H7 (cell line): ENCODE measurements around the gene EHD1. TPM values are rescaled to one million over a fixed set of nuclear protein-coding genes. Genes with fewer than 3 reads are reported as not detected.
A peak's percentile ranks its signal among the peaks of the same experiment; 100 is the strongest.

Experiments used
- DNase-seq: peaks from one replicate; pipeline ENCODE4 v3.0.0; 2012
- H3K27me3 ChIP-seq: 2 replicates; pipeline ENCODE4 v1.6.0; 2011; ENCODE audit warnings: mild to moderate bottlenecking, low read length; ENCODE audit not compliant: control insufficient read depth, insufficient read depth
- H3K36me3 ChIP-seq: replicated peaks from 2 replicates; pipeline ENCODE4 v1.5.1; 2011; ENCODE audit warnings: low read length; ENCODE audit not compliant: control insufficient read depth, insufficient read depth
- H3K4me3 ChIP-seq: 2 replicates; pipeline ENCODE4 v1.5.1; 2011; ENCODE audit warnings: low read depth, mild to moderate bottlenecking, control low read depth, low read length, moderate library complexity; ENCODE audit not compliant: insufficient read depth
- total RNA-seq: library from RNA; depleted of rRNA; stranded (reverse); fragments of >200 nt; shearing (Covaris generic); gene quantifications from 2 replicates; pipeline ENCODE4 v1.2.3, GENCODE V29; 2014

The EHD1 gene
- total RNA-seq, 1 experiment from 2014 or later = 30.2 TPM

DNA sequence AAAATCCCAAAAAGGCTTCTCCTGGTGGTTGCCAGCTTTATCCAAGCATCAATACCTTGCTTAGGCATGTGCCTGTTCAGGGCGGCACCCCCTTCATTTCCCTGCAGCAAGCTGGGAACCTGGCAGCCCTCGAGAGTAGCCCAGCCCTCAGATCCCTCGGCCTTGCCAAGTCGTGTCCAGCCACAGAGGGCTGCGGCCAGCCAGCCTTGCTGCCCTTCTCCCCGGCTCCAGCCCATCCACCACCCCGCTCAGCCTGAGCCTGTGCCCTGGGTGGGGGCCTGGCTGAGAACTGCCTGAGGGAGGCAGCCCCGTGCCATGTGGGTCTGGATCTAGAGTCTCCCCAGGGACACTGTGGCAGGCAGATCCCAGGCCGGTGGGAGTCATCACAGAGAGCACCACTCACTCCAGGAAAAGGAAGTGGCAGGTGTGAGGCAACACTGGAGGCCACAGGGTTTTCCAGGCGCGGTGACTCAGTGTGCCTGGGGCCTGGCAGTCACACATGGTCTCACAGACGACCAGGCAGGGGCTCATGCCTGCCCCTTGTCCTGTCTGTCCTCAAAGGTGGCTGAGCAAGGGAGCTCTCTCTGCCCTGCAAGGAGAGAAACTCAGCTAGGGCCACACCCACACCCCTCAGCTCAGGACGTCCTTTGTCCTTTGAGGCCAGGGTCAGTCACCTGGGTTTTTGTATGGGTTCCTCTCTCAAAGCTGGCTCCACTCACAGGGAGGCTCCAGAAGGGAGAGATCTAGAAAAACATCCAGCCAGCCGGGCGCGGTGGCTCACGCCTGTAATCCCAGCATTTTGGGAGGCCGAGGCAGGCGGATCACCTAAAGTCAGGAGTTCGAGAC, 21.8 kb downstream of the EHD1 start:
- H3K27me3 ChIP-seq = no peaks in the 10 kb centered on the region
- H3K36me3 ChIP-seq = no peaks in the 10 kb centered on the region; the same call in none of the 2 replicates
- no peak for DNase-seq
- no peak overlapping the region for H3K4me3 ChIP-seq

DNA sequence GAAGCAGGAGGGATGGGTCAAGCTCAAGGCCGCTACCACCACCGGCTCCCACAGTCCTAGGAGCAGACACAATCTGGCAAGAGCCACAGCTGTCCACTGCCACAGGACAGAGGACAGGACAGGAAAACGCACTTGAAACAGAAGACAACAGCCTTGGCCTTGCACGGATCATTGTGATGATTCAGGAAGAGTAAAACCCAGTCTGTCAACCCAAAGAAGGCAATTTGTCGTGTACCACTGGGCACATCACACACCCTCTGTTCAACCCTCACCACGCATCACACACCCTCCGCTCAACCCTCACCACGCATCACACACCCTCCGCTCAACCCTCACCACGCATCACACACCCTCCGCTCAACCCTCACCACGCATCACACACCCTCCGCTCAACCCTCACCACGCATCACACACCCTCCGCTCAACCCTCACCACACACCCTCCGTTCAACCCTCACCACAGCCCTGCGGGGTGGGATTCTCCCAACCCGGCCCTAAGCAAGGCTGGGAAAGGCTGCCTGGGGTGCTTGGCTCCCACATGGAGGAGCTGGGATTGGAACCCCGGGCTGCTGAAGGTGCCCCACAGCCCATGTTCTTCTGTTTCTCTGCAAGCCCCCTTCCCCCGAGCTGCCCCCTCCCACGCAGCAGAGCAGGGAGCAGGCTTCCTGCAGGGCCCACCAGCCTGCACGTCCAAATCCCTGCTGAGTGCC, 22.7 kb downstream of the EHD1 start:
- no peak for DNase-seq
- Histone ChIP-seq H3K27me3 (no peaks in the 10 kb centered on the region), H3K4me3 (no peak overlapping the region), H3K36me3 (no peaks in the 10 kb centered on the region; the same call in none of the 2 replicates)

DNA sequence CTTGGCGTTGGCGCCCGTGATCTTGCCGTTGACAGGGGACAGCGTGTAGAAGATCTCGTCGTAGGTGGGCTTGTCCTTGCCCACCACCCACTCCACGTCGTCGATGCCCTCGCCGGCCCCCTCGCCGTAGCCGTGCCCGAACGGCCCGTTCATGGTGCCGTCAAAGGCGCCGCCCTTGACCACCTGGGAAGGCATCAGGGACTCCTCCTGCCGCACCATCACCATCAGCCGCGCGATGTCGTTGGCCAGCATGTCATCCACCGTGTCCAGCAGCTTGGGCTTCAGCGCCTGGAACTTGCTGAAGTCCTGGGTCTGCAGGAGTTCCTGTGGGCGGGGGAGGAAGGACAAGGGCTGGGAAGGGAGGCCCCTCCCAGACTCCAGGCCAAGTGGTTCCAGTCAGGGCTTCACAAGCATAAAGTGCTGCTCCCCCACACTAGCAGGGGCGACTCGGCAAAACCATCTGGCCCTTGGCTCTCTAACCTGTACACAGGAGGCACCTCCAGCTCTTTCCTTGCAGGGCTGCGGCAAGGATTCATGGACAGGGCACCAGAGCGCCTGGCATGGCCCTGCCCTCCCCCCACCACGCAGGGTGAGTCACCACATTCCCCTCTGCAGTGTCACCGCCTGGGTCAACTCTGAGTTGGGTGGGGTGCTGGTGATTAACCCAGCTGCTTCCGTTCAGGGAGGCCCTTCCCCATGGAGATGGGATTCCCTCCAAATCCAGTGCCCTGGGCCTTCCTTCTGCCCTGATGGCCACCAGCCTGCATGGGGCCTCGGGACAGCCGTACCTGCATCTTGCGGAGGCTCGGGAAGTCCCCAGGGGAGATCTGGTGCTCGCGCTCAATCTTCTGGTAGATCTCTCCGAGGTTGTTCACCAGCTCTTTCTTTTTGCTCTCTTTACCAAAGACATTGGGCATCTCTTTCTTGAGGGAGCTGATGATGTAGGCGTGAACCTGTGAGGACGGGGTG, 23.6 kb downstream of the EHD1 start:
- H3K4me3 ChIP-seq = no peak overlapping the region
- no peaks in the 10 kb centered on the region for H3K27me3 ChIP-seq
- H3K36me3 ChIP-seq = no peaks in the 10 kb centered on the region; the same call in none of the 2 replicates
- DNase-seq = no peak

DNA sequence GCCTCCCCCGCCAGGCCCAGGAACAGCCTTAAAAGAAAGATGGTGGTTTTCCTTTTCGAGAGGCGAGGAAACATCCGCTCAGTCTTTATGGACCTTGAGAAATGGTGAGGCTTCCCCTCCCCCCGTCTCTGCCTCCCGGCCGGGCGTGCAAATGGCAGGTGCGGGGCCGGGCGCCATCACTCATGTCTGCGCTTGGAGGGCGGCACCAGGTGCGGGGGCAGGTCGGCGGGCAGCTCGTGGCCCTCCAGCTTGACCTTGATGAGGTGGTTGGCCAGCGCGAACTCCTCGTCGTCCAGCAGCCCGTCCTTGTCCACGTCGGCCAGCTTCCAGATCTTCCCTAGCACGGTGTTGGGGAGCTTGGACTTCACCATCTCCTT, 24.3 kb downstream of the EHD1 start:
- Histone ChIP-seq H3K4me3 (no peak overlapping the region), H3K36me3 (no peaks in the 10 kb centered on the region; the same call in 1 of the 2 replicates), H3K27me3 (no peaks in the 10 kb centered on the region)
- DNase-seq = no peak

DNA sequence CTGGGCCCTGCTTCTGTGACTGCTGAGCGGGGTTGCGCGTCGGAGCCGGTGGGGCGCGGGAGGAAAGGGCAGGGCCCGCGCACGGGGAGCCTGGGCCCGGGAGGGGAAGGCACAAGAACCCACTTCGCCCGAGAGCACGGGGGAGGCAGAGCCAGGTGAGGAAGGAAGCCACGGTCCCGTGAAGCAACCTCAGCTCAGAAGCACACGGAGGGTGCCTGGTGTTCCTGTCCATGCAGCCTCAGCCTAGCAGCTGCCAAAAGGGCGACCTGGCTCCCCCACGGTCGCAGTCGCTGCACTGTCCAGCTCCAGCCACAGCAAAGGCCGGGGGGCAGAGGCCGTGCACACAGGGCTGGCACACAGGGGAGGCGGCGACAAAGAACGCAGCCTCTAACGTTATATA, 24.7 kb downstream of the EHD1 start:
- H3K27me3 ChIP-seq = no peaks in the 10 kb centered on the region
- no peak for DNase-seq
- no peak overlapping the region for H3K4me3 ChIP-seq
- H3K36me3 ChIP-seq = no peaks in the 10 kb centered on the region; the same call in 1 of the 2 replicates

DNA sequence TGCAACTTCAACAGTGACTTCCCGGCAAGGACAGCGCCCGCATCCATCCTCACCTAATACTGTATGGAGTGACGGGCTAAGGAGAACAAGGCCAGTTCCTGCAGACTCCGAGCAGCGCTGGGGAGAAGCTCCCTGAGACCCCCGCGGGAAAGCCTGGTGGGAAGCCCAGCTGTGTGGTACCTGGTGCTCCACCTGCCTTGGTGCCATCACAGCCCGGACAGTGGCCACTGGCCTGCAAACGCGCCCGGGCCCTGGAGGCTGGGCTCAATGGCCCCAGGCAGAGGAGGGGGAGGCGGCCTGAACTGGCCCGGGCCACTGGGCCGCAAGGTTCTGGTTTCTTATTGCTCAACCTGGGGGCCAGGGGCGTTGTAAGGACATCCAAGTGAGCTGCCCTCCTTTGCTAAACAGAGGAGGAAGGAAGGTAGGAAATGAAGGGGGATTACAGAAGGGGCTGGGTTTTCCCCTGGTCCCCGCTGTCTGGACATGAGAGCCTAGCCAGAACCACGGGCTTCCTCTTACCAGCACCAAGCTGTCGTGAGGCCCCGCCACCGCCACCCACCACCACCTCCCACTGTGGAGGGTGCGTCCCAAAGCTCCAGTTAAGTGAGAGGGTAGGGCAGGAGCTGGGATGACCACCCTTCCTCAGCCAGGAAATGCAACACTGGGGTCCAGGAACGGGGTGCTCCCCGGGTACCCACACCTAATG, 25.5 kb downstream of the EHD1 start:
- DNase-seq = no peak
- no peaks in the 10 kb centered on the region for H3K27me3 ChIP-seq
- H3K36me3 ChIP-seq = no peaks in the 10 kb centered on the region; the same call in 1 of the 2 replicates
- no peak overlapping the region for H3K4me3 ChIP-seq

DNA sequence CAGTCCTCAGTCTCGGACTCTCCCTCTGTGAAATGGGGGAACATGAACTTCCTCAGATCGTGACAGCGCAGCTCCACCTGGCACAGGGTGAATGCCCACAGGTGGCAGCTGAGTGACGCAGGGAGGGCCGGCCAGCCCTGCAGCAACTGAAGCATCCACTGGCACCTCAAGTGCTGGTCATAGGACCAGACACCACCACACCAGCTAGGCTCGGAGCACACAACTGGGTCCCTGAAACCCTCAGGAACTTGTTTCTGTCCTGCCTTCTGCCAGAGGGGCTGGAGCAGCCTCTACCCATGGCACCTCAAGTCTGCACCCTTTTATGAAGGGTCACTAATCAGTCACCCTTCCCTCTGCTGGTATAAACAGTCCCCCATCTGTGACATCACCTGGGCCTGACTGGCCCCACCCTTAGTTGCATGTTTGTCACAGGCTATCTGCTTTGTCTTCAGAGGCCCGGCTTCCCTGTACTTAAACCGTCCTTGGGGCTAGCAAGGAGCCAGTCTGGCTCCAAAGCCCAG, 26.5 kb downstream of the EHD1 start:
- no peaks in the 10 kb centered on the region; the same call in 1 of the 2 replicates for H3K36me3 ChIP-seq
- no peak overlapping the region for H3K4me3 ChIP-seq
- no peak for DNase-seq
- H3K27me3 ChIP-seq = no peaks in the 10 kb centered on the region

DNA sequence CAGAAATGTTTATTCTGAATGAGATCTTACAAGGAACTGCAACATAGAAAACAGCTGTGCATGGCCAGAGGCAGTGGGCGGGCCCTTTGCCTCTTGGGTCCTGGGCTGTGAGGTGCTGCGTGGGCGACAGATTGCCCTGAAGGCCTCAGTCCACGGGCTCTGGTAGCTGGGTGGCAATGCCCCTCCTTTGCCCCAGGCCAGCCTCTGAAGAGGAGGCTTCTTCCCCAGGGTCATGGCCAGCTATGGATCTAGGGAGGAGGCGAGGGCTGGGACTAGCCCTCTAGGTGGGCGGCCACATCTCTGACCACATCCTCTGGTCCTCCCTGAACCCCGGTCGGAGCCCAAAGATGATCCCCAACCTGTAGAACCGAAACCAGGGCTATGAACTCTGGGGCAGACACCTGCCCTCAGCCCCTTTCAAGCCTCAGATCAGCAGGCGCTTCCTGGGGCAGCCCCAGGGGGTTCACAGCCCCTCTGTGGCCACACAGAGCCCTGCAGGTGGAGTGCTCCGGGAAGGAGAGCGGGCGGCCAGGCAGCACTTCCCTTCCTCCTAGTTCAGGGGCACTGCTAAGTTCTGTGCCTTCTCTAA, 27.3 kb downstream of the EHD1 start:
- Histone ChIP-seq H3K27me3 (no peaks in the 10 kb centered on the region), H3K4me3 (no peak overlapping the region), H3K36me3 (no peaks in the 10 kb centered on the region; the same call in 1 of the 2 replicates)
- peak; percentile 90 for DNase-seq

DNA sequence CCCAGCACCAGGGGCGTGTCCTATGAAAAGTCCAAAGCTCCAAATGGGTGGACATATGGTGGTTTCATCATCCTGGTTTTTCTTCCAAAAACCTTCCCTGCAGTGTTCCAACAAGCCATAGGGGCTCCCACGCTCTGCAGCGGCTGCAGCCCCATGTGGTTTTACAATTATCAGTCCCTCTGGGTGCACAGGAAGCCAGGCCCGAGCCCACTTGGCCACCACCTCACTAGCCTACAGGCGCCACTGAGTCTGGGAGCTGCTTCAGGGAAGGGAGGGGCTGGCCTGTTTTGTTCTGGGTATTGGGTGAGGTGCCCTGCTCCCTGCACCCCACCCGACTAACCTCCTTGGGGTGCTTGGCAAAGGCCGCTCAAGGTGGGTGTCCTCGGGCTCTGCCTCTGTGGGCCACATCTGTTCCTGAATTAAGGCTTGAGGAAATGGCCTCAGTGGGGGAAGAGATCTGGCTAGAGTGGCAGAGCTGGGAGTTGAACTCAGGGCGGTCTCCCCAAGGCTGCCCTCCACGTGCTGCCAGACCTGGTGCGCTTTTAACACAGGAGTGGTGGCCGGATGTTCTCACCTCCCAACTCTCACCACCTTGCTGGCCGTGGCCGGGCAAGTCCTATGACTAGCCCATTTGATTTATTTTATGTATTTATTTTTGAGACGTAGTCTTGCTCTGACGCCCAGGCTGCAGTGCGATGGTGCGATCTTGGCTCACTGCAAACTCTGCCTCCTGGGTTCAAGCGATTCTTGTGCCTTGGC, 28.6 kb downstream of the EHD1 start:
- H3K27me3 ChIP-seq = no peaks in the 10 kb centered on the region
- no peak for DNase-seq
- H3K36me3 ChIP-seq = no peaks in the 10 kb centered on the region; the same call in 1 of the 2 replicates
- H3K4me3 ChIP-seq = no peak overlapping the region

DNA sequence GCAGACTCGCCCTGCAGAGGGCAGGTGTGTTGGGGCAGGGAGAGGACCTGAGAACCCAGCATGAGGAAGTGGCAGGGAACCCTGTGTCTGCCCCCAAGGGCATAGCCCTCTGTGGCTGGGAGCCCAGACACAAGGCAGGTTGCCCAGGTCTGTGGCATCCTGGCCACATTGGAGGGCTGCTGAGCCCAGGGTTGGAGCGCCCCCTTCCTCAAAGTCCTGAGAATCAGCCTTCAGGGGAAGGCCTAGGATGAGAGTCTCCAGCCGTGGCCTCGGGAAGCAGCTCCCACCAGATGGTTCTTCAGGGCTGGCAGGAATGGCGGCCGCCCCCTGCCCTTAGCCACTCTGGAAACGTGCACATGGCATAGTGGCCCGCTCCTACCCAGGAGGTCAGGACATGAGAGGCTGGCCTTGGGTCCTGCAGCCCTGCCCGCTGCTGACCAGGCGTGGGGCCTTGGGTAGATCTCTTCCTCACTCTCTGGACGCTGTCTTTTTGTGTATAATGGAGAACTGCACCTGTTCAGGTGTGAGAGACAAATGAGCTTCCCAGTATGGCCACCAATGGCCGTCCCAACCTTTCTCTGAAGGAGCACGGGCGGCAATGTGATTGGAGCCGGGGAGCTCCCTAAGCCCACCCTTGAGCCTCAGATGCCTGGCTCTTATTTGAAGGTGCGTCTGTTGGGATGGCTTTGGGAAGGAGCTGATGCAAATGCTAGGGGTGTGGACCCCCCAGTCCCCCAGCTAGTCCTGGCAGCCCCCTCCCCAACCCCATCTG, 29.4 kb downstream of the EHD1 start:
- DNase-seq = peak; percentile 90
- Histone ChIP-seq H3K36me3 (no peaks in the 10 kb centered on the region; the same call in 1 of the 2 replicates), H3K4me3 (no peak overlapping the region), H3K27me3 (peaks cover 2% of the 10 kb centered on the region; the same call in 1 of the 2 replicates)

DNA sequence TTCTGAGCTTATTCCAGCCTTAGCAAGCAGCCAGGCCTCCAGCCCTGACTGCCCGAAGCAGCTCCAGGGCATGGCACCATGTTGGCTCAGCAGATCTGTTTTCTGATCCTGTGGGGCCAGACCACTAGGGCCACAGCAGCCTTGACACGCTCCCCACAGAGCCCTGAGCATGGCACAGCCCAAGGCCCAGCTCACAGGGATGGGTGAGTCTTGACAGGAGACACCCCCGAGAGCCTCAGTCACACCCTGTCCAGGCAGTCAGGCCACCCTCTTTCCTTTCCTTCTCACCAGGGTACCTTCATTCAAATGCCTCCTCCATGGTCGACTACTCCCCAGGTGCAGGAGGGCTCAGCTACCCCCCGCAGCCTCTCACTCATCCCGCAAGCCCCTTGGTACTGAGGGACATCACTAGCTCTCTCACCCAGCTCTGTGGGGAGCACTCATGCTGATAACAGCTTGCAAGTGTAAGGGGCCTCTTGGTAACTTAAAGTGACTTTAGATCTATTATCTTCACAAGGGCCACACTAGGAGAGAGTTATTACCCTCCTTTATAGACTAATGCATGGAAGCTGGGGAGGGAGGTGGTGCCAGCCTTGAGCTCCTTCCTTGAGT, 30.1 kb downstream of the EHD1 start:
- H3K27me3 ChIP-seq = peaks cover 6% of the 10 kb centered on the region; the same call in 1 of the 2 replicates
- H3K36me3 ChIP-seq = no peaks in the 10 kb centered on the region
- H3K4me3 ChIP-seq = no peak overlapping the region
- no peak for DNase-seq
